H1 (cell line): ENCODE data around the gene CARD11. TPM values are rescaled to one million over a fixed set of nuclear protein-coding genes. Genes with fewer than 3 reads are reported as not detected.

Source experiments
- CBX5 ChIP-seq: fragments of 300-800, 300-1000 bp; sonication (generic); IDR thresholded peaks from 2 replicates; pipeline ENCODE4 v1.7.1; 2016; ENCODE audit warnings: antibody characterized with exemption, low read length, low read depth
- CHD2 ChIP-seq: IDR thresholded peaks from 2 replicates; pipeline ENCODE4 v1.6.1; 2012; ENCODE audit warnings: low read length, improper control_type of control experiment
- HDAC2 ChIP-seq, 2 experiments: fragments of 300-600 bp in 1 of 2; sonication (generic) in 1 of 2; IDR thresholded peaks; 2 replicates each; pipeline ENCODE4 v1.6.1; 2011 to 2012; ENCODE audit warnings: low read depth in 2 of 2, low read length in 2 of 2, mild to moderate bottlenecking in 2 of 2, moderate library complexity in 2 of 2, borderline replicate concordance in 1 of 2, inconsistent platforms in 1 of 2
- HDAC6 ChIP-seq: IDR thresholded peaks from one replicate; pipeline ENCODE4 v1.7.1; 2012; ENCODE audit warnings: low read depth, mild to moderate bottlenecking, inconsistent platforms, low read length, moderate library complexity
- JUN ChIP-seq: IDR thresholded peaks from 2 replicates; pipeline ENCODE4 v1.6.1; 2011; ENCODE audit warnings: low read depth, mild to moderate bottlenecking, improper control_type of control experiment, low read length
- NANOG ChIP-seq: IDR thresholded peaks from 2 replicates; pipeline ENCODE4 v1.6.1; 2011; ENCODE audit warnings: low read length, low read depth, mild to moderate bottlenecking, inconsistent platforms; ENCODE audit not compliant: insufficient read depth, poor library complexity, severe bottlenecking
- PHF8 ChIP-seq: fragments of 200-600 bp; sonication (generic); conservative IDR thresholded peaks from 2 replicates; pipeline ENCODE4 v1.7.1; 2012; ENCODE audit warnings: low read depth, mild to moderate bottlenecking, inconsistent platforms, low read length, moderate library complexity
- RXRA ChIP-seq: IDR thresholded peaks from 2 replicates; pipeline ENCODE4 v1.6.1; 2011; ENCODE audit warnings: low read depth, mild to moderate bottlenecking, low read length, moderate library complexity; ENCODE audit not compliant: insufficient read depth
- SIN3A ChIP-seq, 2 experiments: IDR thresholded peaks in 1 of 2; conservative IDR thresholded peaks in 1 of 2; 2 replicates each; pipeline ENCODE4 v1.6.1; 2011 to 2012; ENCODE audit warnings: low read length in 2 of 2, improper control_type of control experiment in 1 of 2, low read depth in 1 of 2, mild to moderate bottlenecking in 1 of 2
- SIX5 ChIP-seq: IDR thresholded peaks from 2 replicates; pipeline ENCODE4 v1.6.1; 2011; ENCODE audit warnings: mild to moderate bottlenecking, low read depth, low read length
- SP1 ChIP-seq: IDR thresholded peaks from 2 replicates; pipeline ENCODE4 v1.6.1; 2011; ENCODE audit warnings: low read depth, low read length
- polyA plus RNA-seq, 7 experiments: library from polyadenylated mRNA; depleted of rRNA in 3 of 7; stranded (reverse) in 5 of 7; unstranded in 2 of 7; fragments of >200 nt in 5 of 7; fragments of 200-250 nt in 2 of 7; gene quantifications; 1 replicate in 5 of 7; 2 replicates in 1 of 7; 4 replicates in 1 of 7; pipeline versions ENCODE4 v1.2.1 to v1.2.3, GENCODE V29; 2011 to 2013; ENCODE audit warnings: missing spikeins in 2 of 7, mixed read lengths in 2 of 7
- total RNA-seq: library from RNA; stranded (reverse); fragmentation: NEBNext Ultra II Directional; extraction: Animal tissue kit (Norgen Biotek cat#: 25700); gene quantifications from 2 replicates; pipeline ENCODE4 v1.2.1, GENCODE V29; 2021
- TF ChIP-seq, protein P1 (sequence below): fragments of 300-600 bp; sonication (generic); IDR thresholded peaks from 2 replicates; pipeline ENCODE4 v1.7.1; 2012; ENCODE audit warnings: low read length, moderate library complexity, mild to moderate bottlenecking, inconsistent platforms; ENCODE audit not compliant: insufficient replicate concordance

Gene CARD11
- total and polyA plus RNA-seq, 2 of the 8 experiments (the other 6 are each of a cell fraction or from before 2014, with no cell fraction given) = 12.6 to 29.8 TPM

DNA sequence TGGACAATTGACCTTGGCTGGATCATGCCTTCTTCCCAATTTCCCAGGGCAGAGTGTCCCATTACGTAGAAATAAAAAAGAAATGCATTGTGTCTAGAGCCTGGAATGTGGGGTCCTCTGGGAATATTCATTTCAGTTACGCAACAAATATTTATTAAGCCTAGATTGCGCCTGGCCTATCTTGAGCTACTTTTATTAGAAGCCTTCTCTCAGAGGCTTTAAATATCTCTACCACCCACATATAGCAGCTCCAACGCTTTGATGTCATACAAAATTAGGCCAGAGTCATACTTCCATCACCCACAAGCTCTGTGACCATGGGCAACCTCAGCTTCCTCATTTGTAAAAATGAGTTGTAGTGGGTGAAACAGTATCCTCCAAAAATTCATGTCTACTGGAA lies 24.9 kb upstream of the CARD11 start (continued):
- TF ChIP-seq, protein P1, sequence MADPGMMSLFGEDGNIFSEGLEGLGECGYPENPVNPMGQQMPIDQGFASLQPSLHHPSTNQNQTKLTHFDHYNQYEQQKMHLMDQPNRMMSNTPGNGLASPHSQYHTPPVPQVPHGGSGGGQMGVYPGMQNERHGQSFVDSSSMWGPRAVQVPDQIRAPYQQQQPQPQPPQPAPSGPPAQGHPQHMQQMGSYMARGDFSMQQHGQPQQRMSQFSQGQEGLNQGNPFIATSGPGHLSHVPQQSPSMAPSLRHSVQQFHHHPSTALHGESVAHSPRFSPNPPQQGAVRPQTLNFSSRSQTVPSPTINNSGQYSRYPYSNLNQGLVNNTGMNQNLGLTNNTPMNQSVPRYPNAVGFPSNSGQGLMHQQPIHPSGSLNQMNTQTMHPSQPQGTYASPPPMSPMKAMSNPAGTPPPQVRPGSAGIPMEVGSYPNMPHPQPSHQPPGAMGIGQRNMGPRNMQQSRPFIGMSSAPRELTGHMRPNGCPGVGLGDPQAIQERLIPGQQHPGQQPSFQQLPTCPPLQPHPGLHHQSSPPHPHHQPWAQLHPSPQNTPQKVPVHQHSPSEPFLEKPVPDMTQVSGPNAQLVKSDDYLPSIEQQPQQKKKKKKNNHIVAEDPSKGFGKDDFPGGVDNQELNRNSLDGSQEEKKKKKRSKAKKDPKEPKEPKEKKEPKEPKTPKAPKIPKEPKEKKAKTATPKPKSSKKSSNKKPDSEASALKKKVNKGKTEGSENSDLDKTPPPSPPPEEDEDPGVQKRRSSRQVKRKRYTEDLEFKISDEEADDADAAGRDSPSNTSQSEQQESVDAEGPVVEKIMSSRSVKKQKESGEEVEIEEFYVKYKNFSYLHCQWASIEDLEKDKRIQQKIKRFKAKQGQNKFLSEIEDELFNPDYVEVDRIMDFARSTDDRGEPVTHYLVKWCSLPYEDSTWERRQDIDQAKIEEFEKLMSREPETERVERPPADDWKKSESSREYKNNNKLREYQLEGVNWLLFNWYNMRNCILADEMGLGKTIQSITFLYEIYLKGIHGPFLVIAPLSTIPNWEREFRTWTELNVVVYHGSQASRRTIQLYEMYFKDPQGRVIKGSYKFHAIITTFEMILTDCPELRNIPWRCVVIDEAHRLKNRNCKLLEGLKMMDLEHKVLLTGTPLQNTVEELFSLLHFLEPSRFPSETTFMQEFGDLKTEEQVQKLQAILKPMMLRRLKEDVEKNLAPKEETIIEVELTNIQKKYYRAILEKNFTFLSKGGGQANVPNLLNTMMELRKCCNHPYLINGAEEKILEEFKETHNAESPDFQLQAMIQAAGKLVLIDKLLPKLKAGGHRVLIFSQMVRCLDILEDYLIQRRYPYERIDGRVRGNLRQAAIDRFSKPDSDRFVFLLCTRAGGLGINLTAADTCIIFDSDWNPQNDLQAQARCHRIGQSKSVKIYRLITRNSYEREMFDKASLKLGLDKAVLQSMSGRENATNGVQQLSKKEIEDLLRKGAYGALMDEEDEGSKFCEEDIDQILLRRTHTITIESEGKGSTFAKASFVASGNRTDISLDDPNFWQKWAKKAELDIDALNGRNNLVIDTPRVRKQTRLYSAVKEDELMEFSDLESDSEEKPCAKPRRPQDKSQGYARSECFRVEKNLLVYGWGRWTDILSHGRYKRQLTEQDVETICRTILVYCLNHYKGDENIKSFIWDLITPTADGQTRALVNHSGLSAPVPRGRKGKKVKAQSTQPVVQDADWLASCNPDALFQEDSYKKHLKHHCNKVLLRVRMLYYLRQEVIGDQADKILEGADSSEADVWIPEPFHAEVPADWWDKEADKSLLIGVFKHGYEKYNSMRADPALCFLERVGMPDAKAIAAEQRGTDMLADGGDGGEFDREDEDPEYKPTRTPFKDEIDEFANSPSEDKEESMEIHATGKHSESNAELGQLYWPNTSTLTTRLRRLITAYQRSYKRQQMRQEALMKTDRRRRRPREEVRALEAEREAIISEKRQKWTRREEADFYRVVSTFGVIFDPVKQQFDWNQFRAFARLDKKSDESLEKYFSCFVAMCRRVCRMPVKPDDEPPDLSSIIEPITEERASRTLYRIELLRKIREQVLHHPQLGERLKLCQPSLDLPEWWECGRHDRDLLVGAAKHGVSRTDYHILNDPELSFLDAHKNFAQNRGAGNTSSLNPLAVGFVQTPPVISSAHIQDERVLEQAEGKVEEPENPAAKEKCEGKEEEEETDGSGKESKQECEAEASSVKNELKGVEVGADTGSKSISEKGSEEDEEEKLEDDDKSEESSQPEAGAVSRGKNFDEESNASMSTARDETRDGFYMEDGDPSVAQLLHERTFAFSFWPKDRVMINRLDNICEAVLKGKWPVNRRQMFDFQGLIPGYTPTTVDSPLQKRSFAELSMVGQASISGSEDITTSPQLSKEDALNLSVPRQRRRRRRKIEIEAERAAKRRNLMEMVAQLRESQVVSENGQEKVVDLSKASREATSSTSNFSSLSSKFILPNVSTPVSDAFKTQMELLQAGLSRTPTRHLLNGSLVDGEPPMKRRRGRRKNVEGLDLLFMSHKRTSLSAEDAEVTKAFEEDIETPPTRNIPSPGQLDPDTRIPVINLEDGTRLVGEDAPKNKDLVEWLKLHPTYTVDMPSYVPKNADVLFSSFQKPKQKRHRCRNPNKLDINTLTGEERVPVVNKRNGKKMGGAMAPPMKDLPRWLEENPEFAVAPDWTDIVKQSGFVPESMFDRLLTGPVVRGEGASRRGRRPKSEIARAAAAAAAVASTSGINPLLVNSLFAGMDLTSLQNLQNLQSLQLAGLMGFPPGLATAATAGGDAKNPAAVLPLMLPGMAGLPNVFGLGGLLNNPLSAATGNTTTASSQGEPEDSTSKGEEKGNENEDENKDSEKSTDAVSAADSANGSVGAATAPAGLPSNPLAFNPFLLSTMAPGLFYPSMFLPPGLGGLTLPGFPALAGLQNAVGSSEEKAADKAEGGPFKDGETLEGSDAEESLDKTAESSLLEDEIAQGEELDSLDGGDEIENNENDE = no peak
- TF ChIP-seq SIN3A (conservative IDR thresholded peaks at IDR 0.05 in 1 of 2, IDR thresholded peaks at IDR 0.05 in 1 of 2; ENCODE audit: low read depth in 1 of 2, low read length in 2 of 2) (no peak), HDAC2 (IDR thresholded peaks at IDR 0.05; ENCODE audit: borderline replicate concordance in 1 of 2, low read depth in 2 of 2, low read length in 2 of 2) (no peak), CBX5 (no peak), SIX5 (no peak), JUN (no peak), RXRA (no peak), HDAC6 (no peak), NANOG (no peak), CHD2 (no peak), SP1 (no peak), PHF8 (no peak)
